ENCODE measurements around the gene NAP1L1. TPM values are rescaled to one million over a fixed set of nuclear protein-coding genes. Genes with fewer than 3 reads are reported as not detected.

The NAP1L1 gene
- total RNA-seq, 4 donors from 2014 or later: 78.9 to 191 (median 150) TPM

- H3K9me3 ChIP-seq: no peaks in the 10 kb centered on the region
- peak overlapping the region in 2 of 4 donors; percentile 76 to 91 for H3K4me3 ChIP-seq
- peak overlapping the region; percentile 41 to 96 (median 92) for H3K27ac ChIP-seq
- intact Hi-C loops (cut with DNase I; ENCODE audit: low total_unique reads) (no loop called here), in situ Hi-C loops (cut with MboI; ENCODE audit: low pct_ligation_motif_present in 1 of 4, low pct_unique_long_range_greater_than_20kb in 1 of 4, low sequenced_read_pairs in 3 of 4) (loop anchor here in 1 of 4 donors (25.0 kb wide), 1 partner anchor 491 kb away; no protein-coding TSS in a partner anchor)
- 29 to 30% methylated on average over 3 of the region's 3 CpGs for WGBS, 2 donors (ENCODE audit: low coverage in 1 of 2)
- H3K27me3 ChIP-seq: peaks cover 18% of the 10 kb centered on the region
- no peaks in the 10 kb centered on the region for H3K36me3 ChIP-seq
- TF ChIP-seq POLR2A (IDR thresholded peaks at IDR 0.05) (no peak), EP300 (IDR thresholded peaks at IDR 0.05; ENCODE audit: low read depth) (no peak)
- H3K4me1 ChIP-seq: peaks cover 0 to 34% (median 12%) of the 10 kb centered on the region in 4 donors
- no peak for DNase-seq
Measured at GRCh38 chr12:76028571-76029277, 55.8 kb downstream of the NAP1L1 start.

GRCh38 chr12:76026643-76027063 lies 57.8 kb downstream of the NAP1L1 start:
- Histone ChIP-seq H3K27me3 (peaks cover 18% of the 10 kb centered on the region), H3K36me3 (no peaks in the 10 kb centered on the region), H3K4me3 (no peak overlapping the region), H3K27ac (peak overlapping the region; percentile 8 to 96 (median 10)), H3K9me3 (no peaks in the 10 kb centered on the region), H3K4me1 (peaks cover 0 to 25% (median 7%) of the 10 kb centered on the region in 4 donors)
- TF ChIP-seq EP300 (IDR thresholded peaks at IDR 0.05; ENCODE audit: low read depth) (no peak), POLR2AphosphoS5 (IDR thresholded peaks at IDR 0.05) (peak in 2 of 3 donors; percentile 39 to 48)
- no peak for DNase-seq
- WGBS, 2 donors (ENCODE audit: low coverage in 1 of 2): 63% methylated on average over 1 of the region's 1 CpG; no CpG with 5 or more reads in 1 of the 2 donors
- in situ Hi-C loops (cut with MboI; ENCODE audit: low pct_ligation_motif_present in 1 of 4, low pct_unique_long_range_greater_than_20kb in 1 of 4, low sequenced_read_pairs in 3 of 4): loop anchor here in 1 of 4 donors (25.0 kb wide), 1 partner anchor 489 kb away; no protein-coding TSS in a partner anchor
- intact Hi-C loops (cut with DNase I; ENCODE audit: low total_unique reads): no loop called here

GRCh38 chr12:76025601-76026575 lies 58.6 kb downstream of the NAP1L1 start:
- H3K36me3 ChIP-seq: no peaks in the 10 kb centered on the region
- peaks cover 18% of the 10 kb centered on the region for H3K27me3 ChIP-seq
- H3K4me3 ChIP-seq: no peak overlapping the region
- no peak for DNase-seq
- in situ Hi-C loops (cut with MboI; ENCODE audit: low pct_ligation_motif_present in 1 of 4, low pct_unique_long_range_greater_than_20kb in 1 of 4, low sequenced_read_pairs in 3 of 4) (loop anchor here in 1 of 4 donors (25.0 kb wide), 1 partner anchor 489 kb away; no protein-coding TSS in a partner anchor), intact Hi-C loops (cut with DNase I; ENCODE audit: low total_unique reads) (no loop called here)
- peaks cover 0 to 23% (median 4%) of the 10 kb centered on the region in 4 donors for H3K4me1 ChIP-seq
- 61 to 62% methylated on average over 7 of the region's 7 CpGs for WGBS, 2 donors (ENCODE audit: low coverage in 1 of 2)
- H3K27ac ChIP-seq: peak overlapping the region in 3 of 4 donors; percentile 8 to 96 (median 11)
- H3K9me3 ChIP-seq: no peaks in the 10 kb centered on the region
- TF ChIP-seq POLR2A (IDR thresholded peaks at IDR 0.05): no peak
- no peak for TF ChIP-seq POLR2AphosphoS5 (IDR thresholded peaks at IDR 0.05)

GRCh38 chr12:76024942-76025600 lies 59.4 kb downstream of the NAP1L1 start:
- intact Hi-C loops (cut with DNase I; ENCODE audit: low total_unique reads): no loop called here
- Histone ChIP-seq H3K36me3 (no peaks in the 10 kb centered on the region), H3K9me3 (no peaks in the 10 kb centered on the region), H3K27ac (no peak overlapping the region), H3K4me1 (peaks cover 0 to 15% (median under 1%) of the 10 kb centered on the region in 4 donors), H3K4me3 (no peak overlapping the region), H3K27me3 (peaks cover 14% of the 10 kb centered on the region)
- TF ChIP-seq EP300 (IDR thresholded peaks at IDR 0.05; ENCODE audit: low read depth) (no peak), POLR2A (IDR thresholded peaks at IDR 0.05) (no peak), POLR2AphosphoS5 (IDR thresholded peaks at IDR 0.05) (no peak), CTCF (IDR thresholded peaks at IDR 0.05) (no peak)
- WGBS, 2 donors (ENCODE audit: low coverage in 1 of 2): 65 to 76% methylated on average over 2 to 3 of the region's 3 CpGs
- no peak for DNase-seq
- in situ Hi-C loops (cut with MboI; ENCODE audit: low pct_ligation_motif_present in 1 of 4, low pct_unique_long_range_greater_than_20kb in 1 of 4, low sequenced_read_pairs in 3 of 4): loop anchor here in 1 of 4 donors (25.0 kb wide), 1 partner anchor 488 kb away; no protein-coding TSS in a partner anchor

GRCh38 chr12:76024102-76024781 lies 60.2 kb downstream of the NAP1L1 start:
- TF ChIP-seq POLR2AphosphoS5 (IDR thresholded peaks at IDR 0.05) (no peak), CTCF (IDR thresholded peaks at IDR 0.05) (no peak), EP300 (IDR thresholded peaks at IDR 0.05; ENCODE audit: low read depth) (no peak), POLR2A (IDR thresholded peaks at IDR 0.05) (no peak)
- 80 to 89% methylated on average over 5 to 8 of the region's 8 CpGs for WGBS, 2 donors (ENCODE audit: low coverage in 1 of 2)
- intact Hi-C loops (cut with DNase I; ENCODE audit: low total_unique reads): no loop called here
- no peaks in the 10 kb centered on the region for H3K9me3 ChIP-seq
- DNase-seq: no peak
- H3K27ac ChIP-seq: no peak overlapping the region
- H3K4me3 ChIP-seq: no peak overlapping the region
- H3K27me3 ChIP-seq: peaks cover 6% of the 10 kb centered on the region
- in situ Hi-C loops (cut with MboI; ENCODE audit: low pct_ligation_motif_present in 1 of 4, low pct_unique_long_range_greater_than_20kb in 1 of 4, low sequenced_read_pairs in 3 of 4): no loop called here
- H3K36me3 ChIP-seq: no peaks in the 10 kb centered on the region
- peaks cover 0 to 11% (median 0%) of the 10 kb centered on the region in 4 donors for H3K4me1 ChIP-seq

All from transverse colon (tissue), 4 donors.